ENCODE measurements around the gene MC1R.
"Not testable (repeated sequence)": the region's sequence is repeated elsewhere in the genome, so short reads cannot be mapped to it uniquely, and the experiment has no call there.

Gene MC1R

GRCh38 chr16:89960966-89961365 is 42.3 kb downstream of the MC1R start:
- no peak for DNase-seq (ENCODE audit: low read depth in 2 of 2)

GRCh38 chr16:89961920-89962319 is 43.3 kb downstream of the MC1R start:
- no peak for DNase-seq (ENCODE audit: low read depth in 2 of 2)

- no peak for DNase-seq (ENCODE audit: low read depth in 2 of 2)
Observed at GRCh38 chr16:89962754-89963498, 44.3 kb downstream of the MC1R start.

- no peak for DNase-seq (ENCODE audit: low read depth in 2 of 2)
Observed at GRCh38 chr16:89964201-89964600, 45.5 kb downstream of the MC1R start.

- DNase-seq (ENCODE audit: low read depth in 2 of 2), result no peak
Observed at GRCh38 chr16:89965447-89966225, 47.0 kb downstream of the MC1R start.

GRCh38 chr16:89966756-89967155 is 48.1 kb downstream of the MC1R start:
- no peak for DNase-seq (ENCODE audit: low read depth in 2 of 2)

- not testable (repeated sequence) for DNase-seq (ENCODE audit: low read depth in 2 of 2)
Observed at GRCh38 chr16:89967436-89967835, 48.8 kb downstream of the MC1R start.

- DNase-seq (ENCODE audit: low read depth in 2 of 2), result not testable (repeated sequence)
Observed at GRCh38 chr16:89968074-89968473, 49.4 kb downstream of the MC1R start.

GRCh38 chr16:89969741-89970410 is 51.2 kb downstream of the MC1R start:
- DNase-seq (ENCODE audit: low read depth in 2 of 2), result no peak
